ENCODE measurements around the gene HK3.

Gene HK3

DNA sequence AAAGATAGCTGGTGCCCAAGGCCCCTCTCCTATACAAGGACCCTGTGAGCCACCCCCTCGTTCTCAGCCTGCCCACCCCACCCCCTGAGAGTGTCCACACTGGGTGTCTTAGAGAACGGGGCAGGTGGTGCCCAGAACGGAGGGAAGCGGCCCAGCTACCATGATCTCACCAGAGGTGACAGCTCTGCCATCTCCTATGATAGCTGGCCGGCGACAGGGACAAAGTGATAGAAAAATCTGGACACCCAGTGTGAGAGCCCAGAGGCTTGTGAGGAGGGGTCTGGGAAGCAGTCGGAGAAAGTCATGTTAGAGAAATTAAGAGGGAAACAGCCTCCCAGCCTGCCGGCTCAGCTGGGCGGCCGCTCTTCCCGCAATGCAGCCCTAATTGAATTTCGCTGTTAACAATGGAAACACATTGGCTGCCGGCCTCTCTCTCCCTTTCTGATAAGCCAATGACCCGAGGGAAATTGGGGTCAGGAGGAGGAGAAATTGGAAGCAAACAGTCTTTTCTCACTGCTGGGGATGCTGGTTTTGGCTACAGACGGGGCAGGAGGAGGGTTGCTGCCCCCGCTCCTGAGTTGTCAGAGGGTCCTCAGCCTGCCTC is 32.3 kb downstream of the HK3 start:
- DNase-seq, result no peak

DNA sequence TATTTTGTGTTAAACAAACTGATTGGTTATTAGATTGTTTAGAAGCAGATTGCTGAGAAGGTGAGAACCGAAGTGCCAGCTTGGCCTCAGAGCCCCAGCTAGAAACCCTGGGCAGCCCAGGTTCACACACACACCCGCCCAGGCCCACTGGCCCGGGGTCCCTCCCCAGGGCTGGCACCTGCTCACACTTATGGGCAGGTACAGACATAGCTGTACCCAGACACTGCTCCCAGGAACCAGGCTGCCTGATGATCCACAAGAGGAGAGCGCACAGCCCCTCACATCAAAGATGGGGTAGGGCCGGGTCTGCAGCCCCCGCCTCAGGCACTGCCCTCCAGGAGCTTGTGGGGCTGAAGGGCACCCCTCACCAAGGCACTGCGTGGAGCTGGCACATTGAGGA is 33.2 kb downstream of the HK3 start:
- no peak for DNase-seq

DNA sequence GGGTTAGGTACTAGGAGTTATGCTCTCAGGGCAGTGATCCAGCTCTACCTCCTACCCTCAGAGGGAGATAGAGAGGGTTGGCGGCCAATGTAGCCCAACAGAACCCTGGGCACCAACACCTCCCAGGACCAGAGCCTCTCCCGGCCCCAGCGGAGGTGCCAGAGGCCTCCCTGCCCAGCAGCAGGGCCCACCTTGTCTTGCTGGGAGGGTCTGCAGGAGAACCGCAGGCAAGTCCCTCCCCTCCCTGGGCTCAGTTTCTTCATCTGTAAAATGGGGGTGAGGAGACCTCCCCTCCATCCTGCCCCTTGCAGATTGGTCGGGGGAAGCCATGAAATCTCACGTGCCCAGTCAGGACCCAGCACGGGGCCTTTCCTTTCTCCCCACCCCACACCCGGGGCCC is 34.4 kb downstream of the HK3 start:
- DNase-seq, result no peak

DNA sequence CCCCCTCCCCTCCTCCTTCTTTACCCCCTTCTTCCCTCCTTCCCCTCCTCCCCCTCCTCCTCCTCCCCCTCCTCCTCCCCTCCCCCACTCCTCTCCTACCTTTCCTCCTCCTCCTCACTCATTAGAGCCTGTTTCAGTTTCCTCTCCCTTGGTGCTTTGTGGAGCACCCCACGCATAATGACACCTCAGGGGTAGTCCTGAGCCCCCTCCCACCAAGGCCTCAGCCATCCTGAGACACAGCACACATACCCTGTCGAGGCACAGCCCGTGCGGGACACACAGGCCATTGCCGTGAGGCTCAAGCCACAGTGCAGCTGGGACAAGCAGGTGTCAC is 35.4 kb downstream of the HK3 start:
- no peak for DNase-seq

DNA sequence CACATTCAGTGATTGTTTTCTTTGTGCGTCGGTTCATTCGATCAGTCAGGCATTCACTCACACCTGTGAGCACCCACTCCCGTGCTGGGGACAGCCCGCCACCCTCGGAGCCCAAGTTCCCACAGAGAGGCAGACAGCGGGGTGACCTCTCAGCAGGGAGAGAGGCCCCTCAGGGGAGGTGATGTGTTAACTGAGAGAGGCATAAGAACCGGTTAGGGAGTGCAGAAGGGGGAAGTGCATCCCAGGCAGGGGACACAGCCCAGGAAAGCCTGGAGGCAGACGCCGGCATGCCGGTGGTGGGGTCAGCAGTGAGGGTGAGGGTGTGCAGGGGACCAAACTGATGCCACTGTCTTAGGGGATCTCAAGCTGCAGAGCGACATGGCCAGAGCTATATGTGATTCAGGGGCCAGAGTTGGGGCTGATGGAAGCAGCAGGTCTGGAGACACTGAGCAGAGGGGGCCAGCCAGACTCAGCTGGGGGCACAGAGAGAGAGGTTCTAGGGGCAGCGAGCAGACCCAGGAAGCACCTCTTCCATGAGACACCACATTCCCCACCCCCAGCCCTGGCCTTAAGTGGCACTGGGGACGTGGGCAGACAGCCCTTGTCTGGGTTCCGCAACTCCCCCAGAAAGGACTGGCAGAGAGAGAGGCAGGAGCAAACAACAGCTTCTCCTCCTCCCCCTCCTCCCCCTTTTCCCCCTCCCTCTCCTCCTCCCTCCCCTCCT is 35.9 kb downstream of the HK3 start:
- no peak for DNase-seq

DNA sequence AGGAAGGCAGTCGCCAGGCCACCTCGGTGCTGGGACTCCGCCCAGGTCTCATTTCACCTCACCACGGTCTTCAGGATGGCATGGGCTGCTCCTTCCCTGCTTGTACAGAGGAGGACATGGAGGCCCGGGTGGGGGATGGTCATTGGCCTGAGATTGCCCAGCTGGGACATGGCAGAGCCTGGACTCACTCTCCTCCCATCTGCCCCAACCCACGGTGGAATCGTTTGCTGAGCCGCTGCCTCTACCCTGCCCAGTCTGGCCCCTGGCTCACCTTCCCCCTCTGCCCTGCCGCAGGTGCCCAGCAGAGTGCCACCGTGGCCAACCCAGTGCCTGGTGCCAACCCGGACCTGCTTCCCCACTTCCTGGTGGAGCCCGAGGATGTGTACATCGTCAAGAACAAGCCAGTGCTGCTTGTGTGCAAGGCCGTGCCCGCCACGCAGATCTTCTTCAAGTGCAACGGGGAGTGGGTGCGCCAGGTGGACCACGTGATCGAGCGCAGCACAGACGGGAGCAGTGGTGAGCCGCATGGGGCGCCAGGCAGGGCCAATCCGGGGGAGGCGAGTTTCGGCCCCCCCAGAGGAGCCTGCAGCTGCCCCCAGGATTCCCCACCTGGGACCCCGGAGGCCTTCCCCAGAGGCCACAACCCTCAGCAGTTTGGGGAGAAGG is 36.7 kb downstream of the HK3 start:
- no peak for DNase-seq

DNA sequence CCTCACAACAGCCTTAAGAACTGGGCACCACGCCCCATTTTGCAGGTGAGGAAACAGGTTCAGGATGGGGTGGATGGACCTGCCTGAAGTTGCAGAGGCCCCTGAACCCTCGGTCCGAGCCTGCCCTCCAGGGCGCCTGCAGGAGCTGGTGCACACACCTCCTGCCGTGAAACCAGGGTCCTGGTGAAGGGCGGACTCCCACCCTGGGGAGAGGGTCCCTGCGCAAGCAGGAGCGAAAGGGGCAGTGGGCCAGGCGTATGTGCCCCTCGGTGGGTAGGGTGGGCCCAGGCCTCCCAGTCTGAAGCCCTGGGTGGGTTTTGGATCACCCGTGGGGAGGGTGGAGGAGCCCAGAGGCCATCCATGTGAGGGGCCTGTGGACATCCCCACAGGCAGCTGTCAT is 37.9 kb downstream of the HK3 start:
- DNase-seq, result no peak

DNA sequence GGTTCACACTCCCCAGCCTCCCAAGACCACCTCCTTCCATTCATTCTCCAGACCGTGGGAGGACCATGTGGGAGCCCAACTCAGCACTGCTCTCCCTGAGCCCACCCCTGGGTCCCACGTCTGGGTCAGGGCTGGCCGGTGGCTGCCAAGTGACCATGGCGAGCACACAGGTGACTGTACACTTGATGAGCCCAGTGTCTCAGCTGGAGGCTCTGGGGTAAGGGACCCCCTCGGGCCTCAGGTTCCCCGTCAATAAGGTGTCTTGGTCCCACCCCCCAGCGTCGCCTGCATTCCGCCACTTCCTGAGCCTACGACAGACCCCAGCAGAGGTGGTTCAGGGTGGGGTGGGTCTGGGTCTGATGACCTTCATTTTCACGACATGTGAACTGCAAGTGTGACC is 38.8 kb downstream of the HK3 start:
- no peak for DNase-seq

DNA sequence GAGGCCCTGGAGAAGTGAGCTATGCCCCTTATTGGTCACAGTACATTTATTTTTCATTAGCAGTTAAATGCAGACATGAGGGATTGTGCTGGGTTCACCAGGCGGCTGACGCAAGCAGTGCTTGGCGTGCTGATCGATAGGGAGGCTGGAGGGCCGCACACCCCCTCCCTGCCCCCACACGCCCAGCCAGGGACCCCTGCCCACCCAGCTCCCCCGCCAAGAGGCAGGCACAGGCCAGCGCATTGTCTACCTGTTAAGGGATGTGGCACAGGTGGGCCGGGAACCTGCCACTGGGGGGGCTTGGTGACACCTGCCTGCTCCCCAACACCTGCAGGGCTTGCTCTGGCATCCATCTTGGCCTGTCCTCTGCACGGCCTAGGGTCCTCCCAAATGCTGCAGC is 39.2 kb downstream of the HK3 start:
- no peak for DNase-seq

DNA sequence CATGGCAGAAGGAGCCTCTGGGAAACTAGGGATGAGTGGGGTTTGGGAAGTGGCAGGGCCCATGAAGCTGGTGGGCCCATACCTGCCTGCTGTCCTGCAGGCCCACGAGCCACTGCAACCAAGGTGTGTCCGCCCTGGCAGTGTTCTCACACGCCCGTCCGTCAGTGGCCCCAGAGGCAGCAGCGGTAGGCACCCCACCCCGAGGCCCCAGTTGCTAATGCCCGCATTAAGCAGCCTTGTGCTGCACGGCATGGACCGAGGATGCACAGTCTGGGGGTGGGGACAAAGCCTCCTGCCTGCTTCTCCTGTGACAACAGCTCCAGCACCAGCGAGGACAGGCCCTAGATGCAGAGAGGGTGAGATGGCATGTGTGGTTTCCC is 41.3 kb downstream of the HK3 start:
- DNase-seq, result no peak

DNA sequence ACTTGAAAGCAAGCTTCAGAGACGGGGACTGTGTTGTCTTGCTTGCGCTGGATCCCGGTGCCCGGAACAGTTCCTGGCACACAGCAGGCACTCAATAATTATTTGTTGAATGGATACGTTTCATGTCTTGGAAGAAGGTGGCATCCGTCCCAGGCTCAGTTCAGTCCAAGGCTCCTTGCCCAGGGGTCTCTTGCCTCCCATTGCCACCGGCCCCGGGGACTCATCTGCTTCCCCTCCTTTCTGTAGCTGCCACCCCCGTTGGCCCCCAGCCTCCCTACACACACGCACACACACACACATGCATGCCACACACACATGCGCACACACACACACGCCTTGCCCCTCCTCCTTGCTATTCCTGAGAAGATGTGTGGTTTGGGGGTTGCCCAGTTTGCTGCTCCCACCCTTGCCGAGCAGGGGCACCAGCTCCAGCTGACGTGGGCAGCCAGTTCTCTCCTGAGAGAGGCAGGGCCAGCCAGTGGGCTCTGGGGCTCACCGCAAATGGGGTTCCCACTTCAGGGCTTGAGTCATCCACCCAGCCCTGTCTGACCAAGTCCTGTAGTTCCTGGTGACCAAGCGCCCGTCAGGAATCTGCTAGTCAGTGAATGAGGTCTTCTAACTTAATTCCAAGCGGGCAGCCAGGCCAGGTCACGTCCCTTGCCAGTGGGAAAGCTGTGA is 41.8 kb downstream of the HK3 start:
- DNase-seq, result no peak

DNA sequence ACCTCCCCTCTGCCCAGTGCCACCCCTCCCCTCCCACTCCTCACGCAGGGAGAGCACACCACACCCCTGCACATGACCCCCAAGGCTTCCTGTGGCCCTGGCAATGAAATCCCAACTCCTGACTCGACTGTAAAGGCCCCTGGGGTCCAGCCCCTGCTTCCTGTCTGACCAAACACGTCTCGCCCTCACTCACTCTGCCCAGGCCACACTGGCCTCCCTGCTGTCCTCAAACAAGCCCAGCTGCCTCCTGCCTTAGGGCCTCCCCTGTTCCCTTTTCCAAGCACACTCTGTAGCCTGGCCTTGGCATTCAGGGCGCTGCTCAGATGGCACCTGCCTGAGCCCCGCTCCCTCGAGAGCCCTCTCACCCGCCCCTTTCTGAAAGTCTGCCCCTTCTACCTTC is 42.4 kb downstream of the HK3 start:
- no peak for DNase-seq

DNA sequence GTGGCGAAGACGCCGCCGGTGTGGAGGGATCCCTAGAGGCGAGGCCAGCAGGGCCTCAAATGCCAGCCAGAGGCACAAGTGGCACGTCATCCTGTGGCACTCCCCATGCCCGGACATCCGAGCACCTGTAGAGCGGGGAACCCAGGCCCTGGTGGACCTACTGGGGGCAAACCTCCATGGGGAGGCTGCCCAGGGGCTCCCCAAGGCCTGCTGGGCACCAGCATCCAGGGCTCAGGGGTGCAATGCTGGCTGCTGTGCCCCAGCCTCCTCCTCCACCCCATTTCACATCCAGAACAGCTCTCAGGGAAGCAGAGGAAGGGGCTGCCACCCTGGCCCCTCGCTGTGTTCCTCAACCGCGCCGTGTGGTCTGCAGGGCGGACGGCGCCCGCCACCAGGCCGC is 43.5 kb downstream of the HK3 start:
- no peak for DNase-seq

DNA sequence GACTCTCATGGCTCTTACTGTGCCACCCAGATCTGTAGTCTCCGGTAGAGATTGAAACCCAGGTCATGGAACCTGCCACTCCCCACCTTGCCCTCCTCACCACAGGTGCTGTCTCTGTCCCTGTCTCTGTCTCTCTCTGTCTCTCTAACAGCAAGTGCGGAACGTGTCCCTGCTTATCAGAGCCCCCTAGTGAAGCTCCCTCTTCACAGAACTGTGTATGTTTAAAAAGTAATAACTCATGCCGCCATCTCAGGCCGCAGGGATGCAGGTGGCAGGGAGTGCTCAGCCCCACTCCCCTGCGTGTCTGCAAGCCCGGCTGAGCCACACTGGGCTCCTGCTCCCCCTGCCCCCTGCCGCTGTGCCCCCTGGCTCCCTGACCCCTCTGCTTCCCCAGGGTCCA is 45.0 kb downstream of the HK3 start:
- no peak for DNase-seq

DNA sequence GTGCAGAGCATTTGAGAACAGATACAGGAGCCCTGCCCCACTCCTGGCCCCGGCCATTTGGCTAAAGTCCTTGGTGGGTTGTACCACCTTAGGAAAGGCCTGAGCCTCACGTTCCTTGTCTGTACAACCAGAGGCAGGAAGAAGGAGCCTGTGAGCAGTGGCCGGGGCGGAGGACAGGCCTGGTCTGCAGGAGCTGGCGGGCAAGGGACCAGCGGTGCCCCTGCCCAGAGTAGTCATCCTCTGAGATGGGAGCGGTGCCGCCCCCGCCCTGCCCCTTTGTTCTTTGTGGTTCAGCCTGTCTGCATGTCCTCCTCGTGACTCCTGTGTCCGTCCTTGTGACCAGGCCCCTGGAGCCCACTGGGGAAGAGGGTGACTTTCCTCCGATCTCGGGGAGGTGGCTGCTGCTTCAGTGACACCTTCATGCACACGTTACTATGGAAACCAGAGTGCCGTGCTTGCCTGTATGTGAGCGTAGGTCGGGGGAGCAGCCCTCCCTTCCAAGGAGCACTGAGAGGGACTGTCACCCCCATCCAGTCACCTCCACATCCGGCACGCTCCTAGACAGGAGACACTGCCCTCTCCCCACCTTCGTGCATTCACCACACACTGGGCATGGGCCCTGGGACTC is 45.9 kb downstream of the HK3 start:
- no peak for DNase-seq

DNA sequence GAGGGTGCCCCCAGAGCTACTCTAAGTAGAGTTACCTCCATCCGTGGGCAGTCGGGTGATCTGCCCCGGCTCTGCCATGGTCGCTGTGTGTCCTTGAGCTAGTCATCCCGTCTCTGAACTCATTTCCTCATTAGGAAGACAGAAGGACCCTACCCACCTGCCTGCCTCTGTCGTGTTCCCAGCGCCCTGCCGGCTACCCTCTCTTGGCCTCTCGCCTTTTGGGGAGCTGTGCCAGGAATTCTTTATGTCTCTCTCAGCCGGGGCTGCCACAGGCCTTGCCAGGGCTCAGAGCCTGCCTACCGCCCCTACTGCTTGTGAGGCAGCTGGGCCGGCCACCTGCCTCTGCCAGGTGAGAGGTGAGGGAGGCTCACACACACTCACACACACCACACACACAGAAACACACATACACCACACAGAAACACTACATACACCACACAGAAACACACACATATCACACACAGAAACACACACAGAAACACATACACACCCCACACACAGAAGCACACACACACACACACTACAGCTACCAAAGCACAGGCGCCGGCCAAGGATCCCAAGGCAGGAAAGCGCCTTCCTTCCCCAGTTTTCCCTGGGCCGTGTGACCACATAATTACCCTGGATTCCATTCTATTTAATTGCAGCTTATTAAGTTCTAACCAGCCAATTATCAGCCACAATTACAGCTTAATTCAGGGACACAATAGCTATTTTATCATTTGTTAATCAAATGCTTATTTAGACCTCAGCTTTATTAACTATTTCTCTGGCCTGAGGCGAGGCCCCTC is 47.1 kb downstream of the HK3 start:
- no peak for DNase-seq

DNA sequence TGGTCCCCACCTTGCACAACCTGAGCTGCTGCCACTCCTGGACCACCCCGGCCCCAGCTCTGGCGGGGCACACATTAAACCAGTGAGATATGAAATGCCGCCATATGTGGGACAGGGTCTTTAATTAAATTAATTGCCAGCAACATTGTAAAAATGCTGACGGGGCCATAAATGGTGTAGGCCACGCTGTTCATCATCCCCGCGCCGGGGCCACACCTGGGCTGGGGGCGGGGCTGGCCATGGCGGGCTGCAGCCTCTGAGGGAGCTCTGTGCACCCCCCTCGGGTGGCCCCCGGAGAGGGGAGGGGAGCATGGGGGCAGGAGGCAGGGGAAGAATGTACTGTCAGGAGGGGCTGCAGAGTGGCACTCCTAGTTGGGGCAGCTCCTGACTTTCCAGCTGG is 47.8 kb downstream of the HK3 start:
- no peak for DNase-seq

DNA sequence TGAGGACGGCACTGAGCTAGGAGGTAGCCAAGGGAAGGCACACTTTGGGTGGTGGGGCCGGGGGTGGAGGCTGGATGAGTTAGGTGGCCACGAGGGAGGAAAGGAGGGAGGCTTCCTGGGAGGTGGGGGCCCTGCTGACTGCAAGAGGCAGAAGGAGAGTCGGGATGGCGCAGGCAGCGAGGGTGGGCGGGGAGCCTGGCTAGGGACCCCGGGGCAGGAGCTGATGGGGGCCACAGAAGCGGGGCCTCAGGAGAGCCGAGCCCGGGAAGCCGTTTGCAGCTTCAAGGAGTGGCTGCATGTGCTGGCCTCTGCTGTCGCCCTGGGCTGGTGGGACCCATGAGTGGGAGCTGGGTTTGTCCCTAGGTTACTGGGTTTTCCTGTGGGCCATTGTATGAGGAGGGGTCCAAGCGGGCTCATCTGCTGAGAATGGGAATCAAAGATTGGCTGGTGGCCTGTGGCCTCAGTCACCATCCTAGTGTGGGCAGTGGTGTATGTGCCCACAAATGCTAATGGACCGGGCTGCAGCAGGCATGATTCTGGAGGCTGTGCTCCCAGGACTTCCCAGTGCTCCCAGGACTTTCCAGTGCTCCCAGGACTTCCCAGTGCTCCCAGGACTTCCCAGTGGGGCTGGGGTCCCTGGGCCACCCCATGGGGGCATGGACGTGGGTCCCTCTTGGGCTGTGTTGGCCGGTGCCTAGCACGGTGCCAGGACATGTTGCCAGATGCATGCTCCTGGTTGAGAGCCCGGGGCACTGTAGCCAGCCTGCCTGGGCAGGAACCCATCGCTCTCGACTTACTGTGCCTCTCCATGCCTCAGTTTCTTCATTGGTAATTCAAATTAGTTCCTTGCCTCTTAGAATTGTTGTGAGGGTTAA is 48.5 kb downstream of the HK3 start:
- no peak for DNase-seq

DNA sequence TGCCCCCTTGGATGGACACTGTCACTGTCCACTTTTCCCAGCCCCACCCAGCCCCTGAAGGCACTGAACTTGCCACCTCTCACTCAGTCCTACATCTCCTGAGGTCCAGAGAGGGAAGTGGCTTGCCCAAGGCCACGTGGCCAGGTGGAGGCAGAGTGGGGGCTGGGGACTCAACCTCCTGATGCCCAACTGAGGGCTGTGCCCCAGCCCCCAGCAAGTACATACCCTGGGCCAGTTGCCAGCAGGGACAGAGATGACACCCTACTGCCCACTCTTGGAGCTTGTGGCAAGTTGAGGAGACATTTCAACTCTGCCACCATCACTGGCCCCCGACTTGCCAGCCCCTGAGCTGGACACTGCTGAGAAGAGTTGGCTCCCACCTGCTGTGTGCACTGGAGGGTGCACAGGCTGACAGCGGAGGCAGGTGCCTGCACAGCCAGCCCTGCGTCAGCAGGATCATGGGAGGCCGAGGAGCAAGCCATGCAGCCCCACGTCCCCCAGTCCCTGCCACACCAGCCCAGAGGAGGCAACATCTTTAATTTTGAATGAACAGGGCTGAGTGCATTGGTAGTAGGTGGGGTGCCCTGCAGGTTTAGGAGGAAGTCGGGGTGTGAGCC is 49.4 kb downstream of the HK3 start:
- no peak for DNase-seq

DNA sequence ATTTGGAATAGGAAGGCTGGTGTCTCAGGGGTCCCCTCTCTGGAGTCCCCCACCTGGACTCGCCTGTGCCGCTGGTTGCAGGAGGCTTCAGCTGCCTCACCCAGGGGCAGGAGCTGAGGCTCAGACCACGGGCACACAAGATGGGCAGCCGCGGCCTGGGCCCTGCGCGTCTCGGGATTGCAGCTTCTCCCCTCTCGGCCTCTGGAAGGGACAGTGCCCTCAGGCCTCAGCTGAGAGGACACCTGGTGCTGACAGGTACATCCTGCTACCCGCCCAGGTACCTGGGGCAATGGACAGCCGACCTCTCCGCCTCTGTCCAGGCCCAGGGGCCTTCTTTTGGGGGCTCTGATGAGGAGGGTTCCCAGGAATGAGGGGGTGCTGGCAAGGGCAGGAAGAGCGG is 50.5 kb downstream of the HK3 start:
- no peak for DNase-seq

DNA sequence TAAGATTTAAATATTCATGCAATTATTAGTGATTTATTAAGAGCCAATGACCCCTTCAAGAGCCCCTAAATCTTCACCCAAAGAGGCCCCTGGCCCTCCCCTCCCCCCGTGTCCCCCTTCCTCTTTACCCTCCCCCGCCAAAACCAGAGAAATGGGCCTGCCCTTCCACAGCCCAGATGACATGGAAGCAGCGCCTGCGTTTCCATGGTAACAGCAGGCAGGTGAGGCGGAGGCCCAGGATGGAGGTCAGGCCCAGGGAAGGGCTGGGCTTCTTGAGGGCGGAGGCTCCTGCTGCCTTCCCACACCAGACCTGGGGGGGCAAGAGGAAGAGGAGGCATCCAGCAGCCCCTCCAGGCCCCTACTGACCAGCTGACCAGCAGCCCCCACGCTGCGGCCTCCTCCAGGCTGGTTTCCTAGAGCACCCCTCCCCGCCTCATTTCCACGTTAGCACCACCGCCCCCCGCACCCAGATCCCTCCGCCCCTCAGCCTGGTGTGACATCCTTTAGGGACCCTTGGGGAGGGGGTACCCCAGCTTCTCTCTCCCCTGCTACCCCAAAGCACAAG is 51.3 kb downstream of the HK3 start:
- DNase-seq, result no peak
